T1000 (cell line): ENCODE data around the gene IFT81.
"Not testable (repeated sequence)": the region's sequence is repeated elsewhere in the genome, so short reads cannot be mapped to it uniquely, and the experiment has no call there.

Source experiments
- DNase-seq: peaks from one replicate; lab custom pipeline; 2025; ENCODE audit warnings: mixed read lengths; lab: John Stamatoyannopoulos, UW

Gene IFT81

DNA sequence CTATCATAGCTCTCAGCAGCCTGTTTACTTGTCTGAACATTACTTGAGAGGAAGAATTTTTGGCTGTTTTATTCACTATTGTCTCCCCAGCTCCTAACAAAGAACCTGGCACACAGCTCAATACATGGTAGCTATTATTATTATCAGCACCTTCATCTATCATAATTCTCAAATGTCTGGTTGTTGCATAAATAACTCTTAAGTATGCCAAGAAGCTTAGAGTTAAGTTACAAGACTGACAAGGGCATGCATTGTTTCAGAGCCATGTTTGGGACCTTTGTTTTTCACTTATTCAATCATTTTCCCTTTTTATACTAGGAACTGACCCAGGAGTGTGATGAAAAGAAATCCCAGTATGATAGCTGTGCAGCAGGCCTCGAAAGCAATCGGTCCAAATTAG is 79.4 kb downstream of the IFT81 start:
- no peak for DNase-seq

DNA sequence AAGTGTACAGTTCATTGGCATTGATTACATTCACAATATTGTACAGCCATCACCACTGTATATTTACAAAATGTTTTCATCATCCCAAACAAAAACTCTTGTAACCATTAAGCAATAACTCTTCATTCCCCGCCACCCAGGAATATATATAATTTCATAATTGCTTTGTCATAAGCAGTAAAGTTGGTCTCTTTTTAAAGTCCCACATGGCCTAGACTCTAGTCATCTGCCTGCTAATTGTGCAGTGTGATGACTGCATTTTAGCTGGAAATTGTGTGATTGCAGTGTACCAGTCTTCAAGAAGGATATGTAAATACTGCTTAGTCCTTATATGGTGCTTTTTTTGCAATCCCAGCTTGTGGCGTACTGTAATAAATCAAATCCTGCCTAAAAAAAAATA is 81.8 kb downstream of the IFT81 start:
- no peak for DNase-seq

GRCh38 chr12:110211639-110212536 is 87.7 kb downstream of the IFT81 start:
- not testable (repeated sequence) for DNase-seq

GRCh38 chr12:110217996-110218674 is 94.0 kb downstream of the IFT81 start:
- DNase-seq: no peak

DNA sequence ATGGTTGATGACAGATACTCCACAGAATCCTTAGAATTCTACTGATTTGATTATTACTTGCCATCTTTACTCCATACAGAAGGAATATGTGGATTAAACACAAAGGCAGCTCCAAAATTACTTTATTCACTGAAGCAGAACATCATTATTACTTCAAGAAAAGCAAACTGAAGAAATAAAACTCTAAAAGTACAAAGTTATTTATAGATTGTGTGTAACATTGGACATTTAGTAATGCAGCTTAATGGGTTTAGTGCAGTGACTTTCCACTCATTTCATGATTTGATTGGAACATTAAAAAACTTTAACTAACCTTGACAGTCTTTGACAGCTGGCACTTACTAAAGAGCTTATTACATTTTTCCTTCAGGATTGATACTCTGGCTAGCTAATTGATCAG is 97.9 kb downstream of the IFT81 start:
- no peak for DNase-seq

- no peak for DNase-seq
These were observed 98.3 kb downstream of the IFT81 start for GRCh38 chr12:110222433-110222832.

DNA sequence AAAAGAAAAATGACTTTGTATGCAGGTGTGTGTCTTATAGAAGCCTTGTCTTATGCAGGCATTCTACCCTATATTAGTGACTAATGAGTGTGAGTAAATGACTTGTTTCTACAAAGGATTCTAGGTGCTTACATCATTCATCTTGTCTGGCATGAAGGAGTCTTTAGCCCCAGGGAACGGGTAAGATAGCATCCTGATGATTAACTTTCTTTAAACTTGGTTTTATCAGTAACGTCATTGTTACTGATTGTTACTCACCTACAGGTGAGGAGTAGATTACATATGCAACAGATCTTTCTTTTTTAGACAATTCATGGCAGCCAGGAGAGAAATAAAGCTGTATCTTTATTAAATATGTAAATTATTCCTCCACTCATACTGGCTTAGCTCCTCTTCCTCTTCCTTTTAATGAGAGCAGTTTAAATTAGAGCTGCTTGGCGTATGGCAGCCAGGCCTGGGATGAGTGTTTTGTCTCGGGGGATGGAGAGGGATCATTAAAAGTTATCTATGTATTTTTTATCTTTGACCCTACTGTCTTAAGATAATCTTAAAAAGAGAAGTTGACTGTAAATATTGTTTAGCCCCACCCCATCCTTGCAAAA is 99.7 kb downstream of the IFT81 start:
- DNase-seq: no peak

DNA sequence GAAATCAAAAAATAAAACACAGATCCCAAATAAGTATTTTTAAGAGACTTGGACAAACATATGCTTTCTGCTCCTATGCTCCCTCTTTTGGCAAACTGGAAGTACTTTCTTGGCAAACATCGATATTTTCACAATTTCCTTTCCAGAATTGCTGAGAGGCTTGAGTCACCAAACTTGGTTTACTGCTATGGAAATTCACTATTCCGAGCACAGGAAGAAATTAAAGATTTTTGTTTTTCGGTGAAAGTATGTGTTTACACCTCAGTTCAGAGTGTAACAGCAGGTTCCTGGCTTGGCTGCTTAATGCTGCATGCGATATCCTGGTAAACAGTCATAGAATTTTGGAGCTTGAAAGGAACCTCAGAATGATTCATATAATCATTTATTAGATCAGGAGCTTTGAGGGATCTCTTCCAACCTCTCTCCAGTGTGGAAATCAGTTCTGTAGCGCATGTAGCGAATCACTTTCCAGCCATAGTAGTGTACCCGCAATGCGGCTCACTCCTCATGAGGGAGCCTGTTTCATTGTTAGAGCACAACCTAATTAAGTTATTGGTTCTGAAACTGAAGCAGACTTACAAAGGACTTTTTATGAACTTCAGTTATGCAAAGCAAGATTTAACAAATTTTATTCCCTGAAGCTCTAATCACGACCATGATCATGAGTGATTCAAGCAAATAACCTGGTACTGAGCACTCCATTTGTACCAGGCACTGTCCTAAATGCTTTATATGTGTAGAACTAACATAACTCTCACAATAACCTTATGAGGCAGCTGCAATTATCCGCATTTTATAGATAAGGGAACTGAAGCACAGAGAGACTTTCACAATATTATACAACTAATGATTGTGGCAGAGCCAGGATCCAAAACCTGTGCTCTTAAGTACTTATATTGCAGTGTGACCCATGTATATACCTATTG is 100.5 kb downstream of the IFT81 start:
- DNase-seq: no peak

- no peak for DNase-seq
These were observed 103.0 kb downstream of the IFT81 start for GRCh38 chr12:110227138-110227537.

GRCh38 chr12:110228348-110228747 is 104.2 kb downstream of the IFT81 start:
- DNase-seq: not testable (repeated sequence)

- DNase-seq: no peak
These were observed 104.6 kb downstream of the IFT81 start for GRCh38 chr12:110228756-110229155.

DNA sequence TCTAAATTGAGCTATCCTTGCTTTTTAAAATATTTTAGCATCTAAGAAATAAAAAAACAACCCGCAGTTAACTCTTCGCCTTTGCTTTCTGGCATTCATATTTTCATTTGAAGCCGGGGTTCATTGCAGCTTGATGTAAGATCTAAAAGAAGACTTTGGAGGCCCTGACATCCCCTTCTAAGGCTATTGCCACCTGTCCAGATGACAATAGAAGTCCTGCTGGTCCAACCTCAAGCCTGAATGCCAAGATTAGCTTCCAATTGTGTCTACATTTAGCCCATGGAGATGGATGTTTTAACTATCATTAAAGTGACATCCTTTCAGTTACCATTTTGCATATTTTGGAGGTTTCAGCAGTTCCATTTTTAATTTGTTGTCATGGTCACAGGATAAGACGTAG is 105.3 kb downstream of the IFT81 start:
- DNase-seq: no peak

DNA sequence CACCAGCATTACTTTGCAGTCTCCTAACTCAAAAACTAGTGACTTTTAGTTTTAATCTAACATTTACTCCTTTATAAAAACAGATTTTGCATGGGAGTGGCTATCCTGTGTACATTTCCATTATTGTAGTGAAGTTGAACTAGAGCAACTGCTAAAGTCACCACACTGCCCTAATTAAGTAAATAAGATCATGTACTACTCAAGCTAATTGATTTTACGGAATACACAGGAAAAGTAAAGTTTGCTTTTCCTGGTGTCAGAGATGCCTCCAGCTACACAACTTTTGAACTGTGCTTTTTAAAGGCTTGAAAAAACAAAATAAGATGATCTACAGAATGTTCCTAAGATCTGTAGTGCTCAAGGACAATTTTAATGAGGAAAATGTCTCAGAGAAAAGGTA is 106.5 kb downstream of the IFT81 start:
- DNase-seq: no peak

DNA sequence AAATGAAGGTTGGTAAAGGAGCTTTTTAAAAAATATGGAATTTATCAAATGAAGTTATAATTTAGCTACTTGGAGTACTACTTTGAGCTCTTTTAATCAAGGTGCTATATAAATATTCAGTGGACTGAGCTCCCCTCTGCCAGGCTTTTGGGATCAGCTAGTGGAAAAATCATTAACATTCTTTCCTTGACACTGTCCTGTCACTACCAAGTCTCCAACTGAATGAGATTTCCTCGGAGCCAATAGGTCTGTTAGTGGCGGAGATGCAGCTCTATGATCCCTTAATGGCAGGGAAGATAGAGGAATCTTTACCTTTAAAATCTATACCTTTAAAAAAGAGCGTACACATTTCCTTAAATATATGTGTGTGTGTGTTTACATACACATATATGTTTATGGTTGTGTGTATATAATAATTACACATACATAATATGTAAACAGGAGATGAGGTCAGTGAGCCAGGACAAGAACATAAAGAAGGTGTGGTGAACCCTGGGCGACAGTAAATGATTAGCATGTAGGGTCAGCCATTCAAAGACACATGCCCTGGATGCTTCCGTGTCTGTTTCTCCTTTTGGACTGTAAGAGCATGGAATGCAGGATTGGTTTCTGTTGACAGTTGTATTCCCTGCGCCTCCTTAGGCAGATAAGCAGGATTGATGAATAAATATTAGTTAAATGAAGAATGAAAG is 109.2 kb downstream of the IFT81 start:
- DNase-seq: no peak

GRCh38 chr12:110234331-110234751 is 110.2 kb downstream of the IFT81 start:
- no peak for DNase-seq

GRCh38 chr12:110234755-110235154 is 110.6 kb downstream of the IFT81 start:
- no peak for DNase-seq

DNA sequence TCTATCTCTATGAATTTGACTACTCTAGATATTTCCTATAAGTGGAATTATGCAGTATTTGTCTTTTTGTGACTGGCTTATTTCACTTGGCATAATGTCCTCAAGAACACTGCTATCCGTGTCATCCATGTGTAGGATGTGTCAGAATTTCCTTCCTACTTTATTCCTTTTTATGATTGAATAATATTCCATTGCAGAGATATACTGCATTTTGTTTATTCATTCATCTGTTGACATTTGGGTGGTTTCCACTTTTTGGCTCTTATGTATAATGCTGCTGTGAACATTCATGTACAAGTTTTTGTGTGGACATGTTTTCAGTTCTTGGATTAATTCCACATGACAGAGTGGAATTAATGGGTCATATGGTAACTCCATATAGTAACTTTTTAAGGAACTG is 111.2 kb downstream of the IFT81 start:
- no peak for DNase-seq

DNA sequence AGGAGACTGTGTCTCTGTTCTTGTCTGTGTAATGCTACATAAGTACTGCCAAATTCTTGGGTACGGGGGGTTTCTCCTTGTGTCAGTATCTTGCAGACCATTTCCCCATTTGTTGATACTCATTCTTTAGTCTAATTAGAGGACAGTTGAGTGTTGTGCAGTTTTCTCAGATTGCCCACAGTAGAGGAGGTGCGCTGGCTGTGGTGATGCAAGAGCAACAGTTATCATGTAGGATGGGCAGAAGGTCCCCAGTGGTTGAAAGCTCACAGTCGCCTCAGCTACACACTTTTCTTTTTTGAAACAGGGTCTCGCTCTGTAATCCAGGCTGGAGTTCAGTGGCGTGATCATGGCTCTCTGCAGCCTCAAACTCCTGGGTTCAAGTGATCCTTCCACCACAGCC is 119.1 kb downstream of the IFT81 start:
- DNase-seq: no peak

DNA sequence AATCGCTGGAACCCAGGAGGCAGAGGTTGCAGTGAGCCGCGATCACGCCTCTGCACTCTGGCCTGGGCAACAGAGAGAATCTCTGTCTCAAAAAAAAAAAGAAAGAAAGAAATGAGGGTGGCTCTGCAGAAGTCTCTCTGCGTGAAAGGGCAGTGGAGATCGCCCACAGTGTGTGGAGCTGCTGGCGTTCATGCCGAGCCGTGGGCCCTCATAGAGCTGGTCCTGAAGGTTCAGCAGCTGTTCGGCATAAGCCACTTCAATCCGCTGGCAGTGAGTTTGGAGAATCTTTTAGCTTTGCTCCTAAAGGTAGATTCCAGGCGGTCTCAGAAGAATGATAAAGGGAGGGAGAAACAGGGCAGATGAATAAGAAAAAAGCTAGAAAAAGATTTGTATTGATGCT is 120.2 kb downstream of the IFT81 start:
- no peak for DNase-seq

GRCh38 chr12:110244829-110245228 is 120.7 kb downstream of the IFT81 start:
- DNase-seq: no peak

DNA sequence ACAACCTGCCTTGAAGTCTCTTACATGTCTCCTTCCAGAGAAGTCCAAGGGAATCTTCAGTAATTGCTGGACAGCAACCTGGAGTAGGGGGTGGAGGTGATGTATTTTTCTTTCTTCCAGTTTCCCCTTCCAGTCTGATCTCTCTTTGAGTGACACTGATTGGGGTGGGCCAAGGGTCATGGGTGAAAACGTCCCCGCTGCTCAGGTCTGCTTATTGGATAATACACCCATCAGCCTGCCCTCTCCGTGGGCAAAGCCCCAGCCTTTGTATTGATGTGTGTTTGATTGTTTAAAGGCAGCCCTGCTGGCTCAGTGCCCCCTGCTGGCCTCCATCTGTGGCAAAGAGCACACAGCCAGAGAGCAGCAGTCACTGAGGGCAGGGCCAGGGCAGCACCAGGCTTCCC is 121.2 kb downstream of the IFT81 start:
- no peak for DNase-seq
